H1 (cell line): ENCODE data around the gene L3MBTL4. TPM values are rescaled to one million over a fixed set of nuclear protein-coding genes. Genes with fewer than 3 reads are reported as not detected.

ENCODE experiments used
- CHD7 ChIP-seq: fragments of 300-600 bp; sonication (generic); IDR thresholded peaks from 2 replicates; pipeline ENCODE4 v1.7.1; 2012; ENCODE audit warnings: low read length, moderate library complexity, mild to moderate bottlenecking, inconsistent platforms; ENCODE audit not compliant: insufficient replicate concordance
- polyA plus RNA-seq, 7 experiments: library from polyadenylated mRNA; depleted of rRNA in 3 of 7; stranded (reverse) in 5 of 7; unstranded in 2 of 7; fragments of >200 nt in 5 of 7; fragments of 200-250 nt in 2 of 7; gene quantifications; 1 replicate in 5 of 7; 2 replicates in 1 of 7; 4 replicates in 1 of 7; pipeline versions ENCODE4 v1.2.1 to v1.2.3, GENCODE V29; 2011 to 2013; ENCODE audit warnings: missing spikeins in 2 of 7, mixed read lengths in 2 of 7
- total RNA-seq: library from RNA; stranded (reverse); fragmentation: NEBNext Ultra II Directional; extraction: Animal tissue kit (Norgen Biotek cat#: 25700); gene quantifications from 2 replicates; pipeline ENCODE4 v1.2.1, GENCODE V29; 2021

The L3MBTL4 gene
- total and polyA plus RNA-seq, 2 of the 8 experiments (the other 6 are each of a cell fraction or from before 2014, with no cell fraction given), result 1.0 to 2.1 TPM

GRCh38 chr18:6115710-6116109 lies 299.0 kb downstream of the L3MBTL4 start (continued):
- no peak for TF ChIP-seq CHD7
